Breast epithelium (tissue), 4 donors: ENCODE data around the gene ZNG1C. TPM values are rescaled to one million over a fixed set of nuclear protein-coding genes. Genes with fewer than 3 reads are reported as not detected.
"Not testable (repeated sequence)": the region's sequence is repeated elsewhere in the genome, so short reads cannot be mapped to it uniquely, and the experiment has no call there.

Source experiments
- DNase-seq, 2 donors: peaks; one replicate each; pipeline ENCODE4 v3.0.0-alpha.2; 2019; ENCODE audit warnings: low spot score in 2 of 2
- H3K27ac ChIP-seq, 2 donors: fragments of 200-600 bp; sonication (generic) in 1 of 2; one replicate each; pipeline ENCODE4 v1.5.1; 2016 to 2019; ENCODE audit warnings: mild to moderate bottlenecking in 1 of 2
- H3K27me3 ChIP-seq, 2 donors: fragments of 200-600 bp; sonication (generic) in 1 of 2; one replicate each; pipeline versions ENCODE4 v1.5.1 to v1.6.0; 2017 to 2019; ENCODE audit warnings: control low read depth in 1 of 2, mild to moderate bottlenecking in 1 of 2
- H3K36me3 ChIP-seq: fragments of 200-600 bp; one replicate; pipeline ENCODE4 v1.5.1; 2019
- H3K4me1 ChIP-seq, 2 donors: fragments of 200-600 bp; sonication (generic); one replicate each; pipeline ENCODE4 v1.5.1; 2016 to 2019; ENCODE audit warnings: control low read depth in 1 of 2
- H3K4me3 ChIP-seq, 3 donors: fragments of 200-600 bp; sonication (generic); 1 replicate in 2 of 3; 2 replicates in 1 of 3; pipeline ENCODE4 v1.5.1; 2016 to 2019; ENCODE audit warnings: mild to moderate bottlenecking in 3 of 3, moderate library complexity in 2 of 3
- H3K9me3 ChIP-seq, 2 donors: fragments of 200-600 bp; sonication (generic) in 1 of 2; one replicate each; pipeline ENCODE4 v1.5.1; 2016 to 2019; ENCODE audit warnings: control low read depth in 1 of 2
- intact Hi-C: fragments of 100-400 bp; cut with DNase I; formaldehyde crosslinking; loops from one replicate; pipeline ENCODE4 v1.15.1; 2023; ENCODE audit warnings: low total_unique reads
- total RNA-seq, 3 donors: library from RNA; depleted of rRNA; stranded (reverse); fragments of >200 nt; gene quantifications; one replicate each; pipeline ENCODE4 v1.1.0, GENCODE V29; 2016

ZNG1C gene
- total RNA-seq, result 10 to 100 TPM; 17.1 to 77.9 (median 50.5) TPM

DNA sequence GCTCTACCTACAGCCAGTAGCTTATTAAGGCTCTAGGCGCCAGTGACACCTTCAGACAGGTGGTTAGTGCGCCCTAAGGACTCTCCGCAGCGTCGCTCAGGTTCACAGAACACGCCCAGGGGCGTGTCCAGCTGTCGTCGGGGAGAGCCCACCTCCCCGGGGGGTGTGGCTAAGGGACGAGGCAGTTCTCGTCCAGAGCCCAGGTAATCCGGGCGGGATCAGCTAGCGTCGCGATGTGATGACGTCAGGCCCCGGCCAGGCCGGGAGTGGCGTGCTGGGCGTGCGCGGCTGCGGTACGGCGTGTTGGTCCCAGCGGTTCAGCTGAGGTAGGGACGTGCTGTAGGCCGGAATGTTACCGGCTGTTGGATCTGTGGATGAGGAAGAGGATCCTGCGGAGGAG, at the start of gene ZNG1C:
Gene ZNG1C (plus strand): TSS at position 301 of the 400 bp plus-strand sequence. CDS start 49 bp downstream, at position 350.
- DNase-seq, H3K4me3 ChIP-seq, H3K27ac ChIP-seq, intact Hi-C loops, H3K27me3 ChIP-seq, H3K9me3 ChIP-seq, H3K4me1 ChIP-seq, H3K36me3 ChIP-seq: not testable (repeated sequence)

DNA sequence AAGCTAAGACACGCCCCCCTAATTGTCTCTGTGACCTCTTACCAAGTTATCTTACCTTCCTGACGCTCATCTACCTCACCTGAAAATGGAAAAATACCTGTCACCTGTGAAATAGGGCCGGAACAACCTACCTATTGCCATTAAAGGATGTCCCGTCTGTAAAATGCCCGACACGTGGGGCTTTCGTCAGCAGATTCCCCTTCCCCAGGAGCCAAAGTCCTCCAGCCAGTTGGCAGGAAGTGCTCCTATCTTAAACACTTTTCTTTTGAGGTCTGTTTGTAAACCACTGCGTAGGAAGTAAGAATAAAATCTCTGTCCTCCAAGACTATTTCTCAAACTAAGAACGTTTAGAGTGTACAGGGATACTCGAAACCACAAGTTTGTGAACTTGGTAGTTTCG, 654 bp downstream of the ZNG1C start:
- H3K4me3 ChIP-seq, intact Hi-C loops, H3K9me3 ChIP-seq, H3K4me1 ChIP-seq, H3K27ac ChIP-seq, H3K27me3 ChIP-seq, DNase-seq, H3K36me3 ChIP-seq: not testable (repeated sequence)

DNA sequence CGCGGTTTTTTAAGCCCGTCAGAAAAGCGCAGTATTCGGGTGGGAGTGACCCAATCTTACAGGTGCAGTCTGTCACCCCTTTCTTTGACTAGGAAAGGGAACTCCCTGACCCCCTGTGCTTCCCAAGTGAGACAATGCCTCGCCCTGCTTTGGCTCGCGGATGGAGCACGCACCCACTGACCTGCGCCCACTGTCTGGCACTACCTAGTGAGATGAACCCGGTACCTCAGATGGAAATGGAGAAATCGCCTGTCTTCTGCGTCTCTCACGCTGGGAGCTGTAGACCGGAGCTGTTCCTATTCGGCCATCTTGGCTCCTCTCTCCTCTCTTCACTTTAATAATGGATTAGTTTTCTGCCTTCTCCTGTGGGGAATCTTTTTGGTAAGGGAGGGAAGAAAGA, 39.3 kb downstream of the ZNG1C start:
- intact Hi-C loops, H3K4me1 ChIP-seq, H3K4me3 ChIP-seq, H3K27ac ChIP-seq, H3K36me3 ChIP-seq, H3K27me3 ChIP-seq, DNase-seq, H3K9me3 ChIP-seq: not testable (repeated sequence)

DNA sequence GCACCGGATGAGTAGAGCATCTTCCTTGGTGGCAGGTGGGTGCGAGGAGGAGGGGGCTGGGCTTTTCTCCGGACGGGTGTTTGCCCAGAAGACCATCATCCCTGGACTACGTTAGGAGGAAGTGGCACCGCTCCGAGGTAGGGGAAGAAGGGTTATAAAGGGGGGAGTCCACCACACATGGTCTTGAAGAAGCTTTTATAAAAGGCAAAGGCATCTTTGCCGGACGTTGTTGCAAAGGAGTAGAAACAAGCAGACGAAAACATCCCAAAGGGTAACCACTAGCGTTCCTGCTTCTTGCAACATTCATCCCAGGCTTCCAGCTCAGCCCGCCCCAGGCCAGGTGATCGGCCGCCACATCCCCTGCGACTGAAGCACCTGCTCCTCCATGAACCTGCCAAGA, 60.8 kb downstream of the ZNG1C start, which contains the start of gene FOXD4L3:
Gene FOXD4L3 (plus strand): TSS at position 301 of the 400 bp plus-strand sequence. CDS start 85 bp downstream, at position 386.
- DNase-seq, H3K27ac ChIP-seq, H3K36me3 ChIP-seq, H3K4me3 ChIP-seq, intact Hi-C loops, H3K4me1 ChIP-seq, H3K9me3 ChIP-seq, H3K27me3 ChIP-seq: not testable (repeated sequence)

GRCh38 chr9:68303771-68304170, 62.0 kb downstream of the ZNG1C start:
- DNase-seq, intact Hi-C loops, H3K27ac ChIP-seq, H3K9me3 ChIP-seq, H3K4me1 ChIP-seq, H3K27me3 ChIP-seq, H3K4me3 ChIP-seq, H3K36me3 ChIP-seq: not testable (repeated sequence)

DNA sequence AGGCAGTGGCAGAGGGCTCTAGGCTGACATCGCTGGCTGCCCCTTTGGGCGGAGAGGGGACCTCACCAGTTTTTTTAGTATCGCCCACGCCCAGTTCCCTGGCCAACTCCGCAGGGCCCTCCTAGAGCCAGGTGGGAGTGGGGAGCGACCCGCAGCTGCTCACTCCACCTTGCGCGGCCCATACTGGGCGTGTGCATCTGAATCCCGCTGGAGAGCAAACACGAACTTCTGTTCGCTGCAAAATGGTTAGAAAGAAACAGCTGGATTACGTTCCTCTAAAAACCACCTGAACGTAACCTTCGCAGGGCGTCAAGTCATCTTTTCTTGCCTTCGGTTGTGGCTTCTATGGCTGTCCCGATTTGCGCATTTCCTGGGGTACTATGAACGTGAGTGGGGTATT, 62.4 kb downstream of the ZNG1C start:
- H3K36me3 ChIP-seq, H3K4me3 ChIP-seq, H3K4me1 ChIP-seq, H3K9me3 ChIP-seq, intact Hi-C loops, DNase-seq, H3K27ac ChIP-seq, H3K27me3 ChIP-seq: not testable (repeated sequence)

DNA sequence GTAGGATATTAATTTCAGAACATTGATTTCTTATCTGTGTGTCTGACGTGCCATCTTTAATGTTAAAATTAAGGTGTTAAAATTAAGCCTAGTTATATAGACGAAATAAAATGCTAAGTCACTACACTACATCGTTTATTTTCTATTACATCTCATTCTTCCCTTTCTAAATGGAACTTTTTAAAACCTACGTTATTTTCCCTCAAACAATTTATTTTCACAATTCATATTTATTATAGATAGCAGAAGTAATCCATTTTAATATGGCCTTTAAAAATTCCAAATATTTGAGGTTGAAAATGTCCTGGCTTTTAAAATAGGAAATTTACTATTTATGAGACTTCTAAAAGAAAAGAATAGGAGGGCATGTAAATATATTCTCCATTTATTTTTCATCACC, 63.0 kb downstream of the ZNG1C start:
- DNase-seq, H3K36me3 ChIP-seq, H3K4me3 ChIP-seq, H3K27me3 ChIP-seq, intact Hi-C loops, H3K4me1 ChIP-seq, H3K27ac ChIP-seq, H3K9me3 ChIP-seq: not testable (repeated sequence)

DNA sequence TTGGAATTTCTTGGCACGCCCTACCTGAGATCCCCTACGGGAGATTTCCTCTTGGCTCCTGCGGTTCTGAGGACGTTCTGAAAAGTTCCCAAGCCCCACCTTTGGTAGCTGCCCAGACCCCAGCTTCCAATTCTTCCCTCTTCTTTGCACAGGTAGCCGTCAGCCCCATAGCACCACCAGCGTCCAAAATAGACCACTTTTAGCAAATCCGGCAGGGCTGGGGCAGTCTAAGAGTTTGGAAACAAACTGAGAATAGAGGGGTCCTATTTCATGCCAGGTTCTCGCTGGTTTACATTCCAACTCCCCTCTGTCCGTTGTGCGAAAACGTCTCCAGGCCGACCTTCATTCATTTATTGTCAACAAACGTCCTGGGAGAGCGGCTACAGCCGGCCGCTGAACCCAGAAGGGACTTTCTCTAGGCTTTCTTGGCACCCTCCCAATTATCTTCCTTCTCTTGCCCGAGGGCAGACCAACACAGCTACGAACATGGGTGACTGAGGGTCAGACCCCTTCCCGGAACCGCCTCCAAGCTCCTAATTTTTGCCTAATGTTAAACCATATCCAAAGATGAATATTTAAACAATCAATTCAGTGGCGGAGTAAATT, 64.0 kb downstream of the ZNG1C start:
- H3K9me3 ChIP-seq, H3K4me3 ChIP-seq, H3K4me1 ChIP-seq, intact Hi-C loops, H3K36me3 ChIP-seq, H3K27ac ChIP-seq, H3K27me3 ChIP-seq, DNase-seq: not testable (repeated sequence)

- intact Hi-C loops, H3K36me3 ChIP-seq, DNase-seq, H3K4me1 ChIP-seq, H3K27ac ChIP-seq, H3K9me3 ChIP-seq, H3K27me3 ChIP-seq, H3K4me3 ChIP-seq: not testable (repeated sequence)
Observed at GRCh38 chr9:68306391-68306964, 64.7 kb downstream of the ZNG1C start.

GRCh38 chr9:68307127-68307526, 65.3 kb downstream of the ZNG1C start:
- intact Hi-C loops, H3K27ac ChIP-seq, H3K9me3 ChIP-seq, H3K27me3 ChIP-seq, H3K36me3 ChIP-seq, DNase-seq, H3K4me1 ChIP-seq, H3K4me3 ChIP-seq: not testable (repeated sequence)

DNA sequence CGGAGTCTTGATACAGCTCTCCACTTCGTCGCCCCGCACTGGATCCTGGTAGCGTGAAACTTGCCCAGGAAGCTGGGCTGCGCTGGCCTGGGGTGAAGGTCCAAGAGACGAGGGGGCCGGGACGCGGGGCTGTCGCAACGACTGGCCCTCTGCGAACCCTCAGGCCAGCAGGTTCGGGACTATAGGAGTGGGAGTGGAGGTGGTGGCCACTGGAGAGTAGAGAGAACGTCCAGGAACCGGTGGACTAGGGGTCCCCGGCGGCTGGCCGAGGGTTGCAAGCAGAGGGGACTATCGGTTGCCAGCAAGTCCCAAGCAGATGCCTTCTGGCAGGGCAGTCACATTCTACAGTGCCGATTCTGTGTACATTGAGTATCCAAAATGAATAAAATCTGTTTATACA, 65.9 kb downstream of the ZNG1C start:
- DNase-seq, H3K27me3 ChIP-seq, H3K27ac ChIP-seq, H3K4me1 ChIP-seq, intact Hi-C loops, H3K36me3 ChIP-seq, H3K4me3 ChIP-seq, H3K9me3 ChIP-seq: not testable (repeated sequence)

GRCh38 chr9:68311208-68311607, 69.4 kb downstream of the ZNG1C start:
- intact Hi-C loops, H3K36me3 ChIP-seq, DNase-seq, H3K27ac ChIP-seq, H3K4me3 ChIP-seq, H3K27me3 ChIP-seq, H3K9me3 ChIP-seq, H3K4me1 ChIP-seq: not testable (repeated sequence)

DNA sequence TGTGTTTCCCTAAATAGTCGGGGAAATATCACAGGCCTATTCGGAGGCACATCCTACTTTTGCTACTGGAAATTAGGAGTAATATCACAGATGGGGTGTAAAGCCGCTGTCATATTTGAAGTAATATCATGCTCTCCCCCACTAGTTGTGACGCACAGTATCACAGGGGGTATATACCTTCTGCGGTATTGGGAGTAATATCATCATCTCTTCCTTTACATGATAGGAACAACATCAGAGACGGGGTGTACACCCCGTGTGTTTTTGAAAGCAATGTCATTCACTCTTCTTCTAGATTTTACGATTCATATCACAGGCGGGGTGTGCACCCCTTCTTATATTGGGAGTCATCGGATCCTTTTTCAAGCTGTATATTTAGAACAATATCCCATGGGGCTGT, 76.4 kb downstream of the ZNG1C start:
- intact Hi-C loops, H3K4me3 ChIP-seq, H3K36me3 ChIP-seq, DNase-seq, H3K27me3 ChIP-seq, H3K4me1 ChIP-seq, H3K27ac ChIP-seq, H3K9me3 ChIP-seq: not testable (repeated sequence)

- H3K9me3 ChIP-seq, H3K4me3 ChIP-seq, H3K4me1 ChIP-seq, H3K27ac ChIP-seq, intact Hi-C loops, DNase-seq, H3K36me3 ChIP-seq, H3K27me3 ChIP-seq: not testable (repeated sequence)
Observed at GRCh38 chr9:68323749-68324148, 82.0 kb downstream of the ZNG1C start.
